Measurements from ENCODE around the gene KIAA0232.
"Not testable (repeated sequence)": the region's sequence is repeated elsewhere in the genome, so short reads cannot be mapped to it uniquely, and the experiment has no call there.

DNA sequence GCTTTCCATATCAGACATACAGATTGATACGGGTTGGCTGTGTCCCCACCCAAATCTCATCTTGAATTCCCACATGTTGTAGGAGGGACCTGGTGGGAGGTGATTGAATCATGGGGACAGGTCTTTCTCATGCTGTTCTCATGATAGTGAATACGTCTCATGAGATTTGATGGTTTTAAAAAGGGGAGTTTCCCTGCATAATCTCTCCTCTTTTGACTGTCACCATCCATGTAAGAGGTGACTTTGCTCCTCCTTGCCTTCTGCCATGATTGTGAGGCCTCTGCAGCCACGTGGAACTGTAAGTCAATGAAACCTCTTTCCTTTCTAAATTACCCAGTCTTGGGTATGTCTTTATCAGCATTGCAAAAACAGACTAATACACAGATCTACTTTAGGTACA is 9.3 kb downstream of the KIAA0232 start:
- not testable (repeated sequence) for TF ChIP-seq GTF2F1 (IDR thresholded peaks at IDR 0.05; ENCODE audit: low read depth, low read length); NFYB (IDR thresholded peaks at IDR 0.05; ENCODE audit: extremely low read depth, insufficient read length); XRCC5 (IDR thresholded peaks at IDR 0.05; ENCODE audit: low read depth, low read length); ZC3H4 (CRISPR knock-in tag; IDR thresholded peaks at IDR 0.05; ENCODE audit: borderline replicate concordance); RBM22 (IDR thresholded peaks at IDR 0.05; ENCODE audit: low read depth, low read length, poor library complexity, severe bottlenecking)
- TF ChIP-seq, protein P1, sequence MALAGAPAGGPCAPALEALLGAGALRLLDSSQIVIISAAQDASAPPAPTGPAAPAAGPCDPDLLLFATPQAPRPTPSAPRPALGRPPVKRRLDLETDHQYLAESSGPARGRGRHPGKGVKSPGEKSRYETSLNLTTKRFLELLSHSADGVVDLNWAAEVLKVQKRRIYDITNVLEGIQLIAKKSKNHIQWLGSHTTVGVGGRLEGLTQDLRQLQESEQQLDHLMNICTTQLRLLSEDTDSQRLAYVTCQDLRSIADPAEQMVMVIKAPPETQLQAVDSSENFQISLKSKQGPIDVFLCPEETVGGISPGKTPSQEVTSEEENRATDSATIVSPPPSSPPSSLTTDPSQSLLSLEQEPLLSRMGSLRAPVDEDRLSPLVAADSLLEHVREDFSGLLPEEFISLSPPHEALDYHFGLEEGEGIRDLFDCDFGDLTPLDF (CRISPR knock-in tag; IDR thresholded peaks at IDR 0.05): not testable (repeated sequence)
- TF ChIP-seq, protein P2, sequence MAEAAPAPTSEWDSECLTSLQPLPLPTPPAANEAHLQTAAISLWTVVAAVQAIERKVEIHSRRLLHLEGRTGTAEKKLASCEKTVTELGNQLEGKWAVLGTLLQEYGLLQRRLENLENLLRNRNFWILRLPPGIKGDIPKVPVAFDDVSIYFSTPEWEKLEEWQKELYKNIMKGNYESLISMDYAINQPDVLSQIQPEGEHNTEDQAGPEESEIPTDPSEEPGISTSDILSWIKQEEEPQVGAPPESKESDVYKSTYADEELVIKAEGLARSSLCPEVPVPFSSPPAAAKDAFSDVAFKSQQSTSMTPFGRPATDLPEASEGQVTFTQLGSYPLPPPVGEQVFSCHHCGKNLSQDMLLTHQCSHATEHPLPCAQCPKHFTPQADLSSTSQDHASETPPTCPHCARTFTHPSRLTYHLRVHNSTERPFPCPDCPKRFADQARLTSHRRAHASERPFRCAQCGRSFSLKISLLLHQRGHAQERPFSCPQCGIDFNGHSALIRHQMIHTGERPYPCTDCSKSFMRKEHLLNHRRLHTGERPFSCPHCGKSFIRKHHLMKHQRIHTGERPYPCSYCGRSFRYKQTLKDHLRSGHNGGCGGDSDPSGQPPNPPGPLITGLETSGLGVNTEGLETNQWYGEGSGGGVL (CRISPR knock-in tag; IDR thresholded peaks at IDR 0.05): not testable (repeated sequence)

All from K562 (cell line).